ENCODE measurements around the gene MBIP. TPM values are rescaled to one million over a fixed set of nuclear protein-coding genes. Genes with fewer than 3 reads are reported as not detected.

Gene MBIP
- total and polyA plus RNA-seq, 4 donors: 8.1 to 17.5 (median 10.3) TPM

DNA sequence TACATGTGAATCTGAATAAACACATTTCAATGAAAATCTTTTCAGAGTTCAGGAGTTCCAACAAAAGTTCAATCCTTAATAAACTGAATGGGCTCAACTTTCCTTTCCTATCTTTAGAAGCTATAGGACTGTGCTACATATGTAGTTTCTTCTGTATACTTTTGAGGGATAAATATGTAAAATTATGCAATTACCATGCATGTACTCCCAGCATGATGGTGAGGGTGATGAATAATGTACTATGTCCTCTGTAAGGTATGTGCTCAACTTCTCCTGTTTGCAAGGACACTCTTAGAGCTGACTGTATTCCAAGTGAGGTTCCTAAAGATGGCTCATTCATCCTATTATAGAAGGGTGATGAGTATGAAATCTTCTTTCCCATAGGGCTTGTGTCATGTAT, 15.5 kb downstream of the MBIP start:
- DNase-seq (ENCODE audit: low spot score): no peak
- Histone ChIP-seq H3K9ac (ENCODE audit: low read depth in 1 of 2, low read length in 2 of 2) (no peak overlapping the region), H3K9me3 (ENCODE audit: control insufficient read depth in 4 of 4, low read length in 3 of 4) (no peaks in the 10 kb centered on the region), H3K4me3 (ENCODE audit: low read depth in 1 of 3, low read length in 3 of 3) (no peak overlapping the region), H3K27me3 (ENCODE audit: control insufficient read depth in 4 of 4, insufficient read depth in 4 of 4, low read length in 3 of 4) (no peaks in the 10 kb centered on the region), H3K4me1 (ENCODE audit: control insufficient read depth in 4 of 4, insufficient read depth in 4 of 4, low read length in 3 of 4) (no peaks in the 10 kb centered on the region), H3K27ac (ENCODE audit: low read depth in 1 of 2, low read length in 2 of 2) (no peak overlapping the region), H3K36me3 (ENCODE audit: control insufficient read depth in 4 of 4, insufficient read depth in 3 of 4, low read depth in 1 of 4, low read length in 3 of 4) (peaks cover 0 to 32% (median 23%) of the 10 kb centered on the region in 4 donors)
- TF ChIP-seq, protein P1, sequence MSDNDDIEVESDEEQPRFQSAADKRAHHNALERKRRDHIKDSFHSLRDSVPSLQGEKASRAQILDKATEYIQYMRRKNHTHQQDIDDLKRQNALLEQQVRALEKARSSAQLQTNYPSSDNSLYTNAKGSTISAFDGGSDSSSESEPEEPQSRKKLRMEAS (IDR thresholded peaks at IDR 0.05): no peak
- TF ChIP-seq FOXA1 (IDR thresholded peaks at IDR 0.05) (no peak), SP1 (IDR thresholded peaks at IDR 0.05) (no peak), HNF4G (IDR thresholded peaks at IDR 0.05) (no peak), RXRA (IDR thresholded peaks at IDR 0.05) (no peak), YY1 (IDR thresholded peaks at IDR 0.05) (no peak), CTCF (IDR thresholded peaks at IDR 0.05; ENCODE audit: low read depth, low read length, missing input control) (no peak), REST (IDR thresholded peaks at IDR 0.05) (no peak), JUND (IDR thresholded peaks at IDR 0.05) (no peak), FOXA2 (IDR thresholded peaks at IDR 0.05) (no peak), ZBTB33 (IDR thresholded peaks at IDR 0.05) (no peak), EGR1 (IDR thresholded peaks at IDR 0.05; ENCODE audit: low read depth in 2 of 2) (no peak), HNF4A (conservative IDR thresholded peaks at IDR 0.05) (no peak), TAF1 (conservative IDR thresholded peaks at IDR 0.05) (no peak), RAD21 (IDR thresholded peaks at IDR 0.05) (no peak)
- TF ChIP-seq, protein P2, sequence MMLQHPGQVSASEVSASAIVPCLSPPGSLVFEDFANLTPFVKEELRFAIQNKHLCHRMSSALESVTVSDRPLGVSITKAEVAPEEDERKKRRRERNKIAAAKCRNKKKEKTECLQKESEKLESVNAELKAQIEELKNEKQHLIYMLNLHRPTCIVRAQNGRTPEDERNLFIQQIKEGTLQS (IDR thresholded peaks at IDR 0.05): no peak

DNA sequence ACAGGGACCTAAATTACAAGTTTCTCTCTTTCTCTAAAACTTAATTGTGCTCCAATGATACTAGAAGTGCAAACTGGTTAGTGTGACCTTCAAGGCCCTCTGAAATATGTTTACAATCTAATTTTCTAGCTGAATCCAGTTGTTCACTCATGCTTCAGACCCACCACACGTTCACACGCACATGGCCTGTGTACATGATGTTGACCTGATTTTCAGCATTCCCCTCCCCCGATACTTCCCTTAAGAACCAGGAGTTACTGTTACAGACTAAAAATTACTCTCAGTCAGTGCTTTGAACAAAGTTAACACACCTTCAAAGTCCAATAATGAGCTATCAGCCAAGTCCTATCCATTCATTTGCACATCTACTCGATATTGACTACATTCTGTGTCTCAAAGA, 16.5 kb downstream of the MBIP start:
- 72% methylated on average over 4 of the region's 4 CpGs for WGBS
- H3K4me3 ChIP-seq (ENCODE audit: low read depth in 1 of 3, low read length in 3 of 3): no peak overlapping the region
- H3K27ac ChIP-seq (ENCODE audit: low read depth in 1 of 2, low read length in 2 of 2): no peak overlapping the region
- no peaks in the 10 kb centered on the region for H3K4me1 ChIP-seq (ENCODE audit: control insufficient read depth in 4 of 4, insufficient read depth in 4 of 4, low read length in 3 of 4)
- DNase-seq (ENCODE audit: low spot score): no peak
- no peaks in the 10 kb centered on the region for H3K9me3 ChIP-seq (ENCODE audit: control insufficient read depth in 4 of 4, low read length in 3 of 4)
- H3K36me3 ChIP-seq (ENCODE audit: control insufficient read depth in 4 of 4, insufficient read depth in 3 of 4, low read depth in 1 of 4, low read length in 3 of 4): peaks cover 0 to 31% (median 19%) of the 10 kb centered on the region in 4 donors
- no peak for TF ChIP-seq NR2F2 (IDR thresholded peaks at IDR 0.05)
- TF ChIP-seq, protein P1 (IDR thresholded peaks at IDR 0.05): no peak
- no peak for TF ChIP-seq HNF4A (conservative IDR thresholded peaks at IDR 0.05)
- no peak for TF ChIP-seq SP1 (IDR thresholded peaks at IDR 0.05)
- no peak for TF ChIP-seq REST (IDR thresholded peaks at IDR 0.05)
- no peak overlapping the region for H3K9ac ChIP-seq (ENCODE audit: low read depth in 1 of 2, low read length in 2 of 2)
- no peaks in the 10 kb centered on the region for H3K27me3 ChIP-seq (ENCODE audit: control insufficient read depth in 4 of 4, insufficient read depth in 4 of 4, low read length in 3 of 4)

Measured in liver (tissue), 9 donors.